ENCODE results near the gene CPS1. TPM values are rescaled to one million over a fixed set of nuclear protein-coding genes. Genes with fewer than 3 reads are reported as not detected.

CPS1 gene
- total and polyA plus RNA-seq, 2 donors (not counting 3 experiments of a cell fraction or from before 2014, with no cell fraction given), result 0.18 to 0.53 TPM

DNA sequence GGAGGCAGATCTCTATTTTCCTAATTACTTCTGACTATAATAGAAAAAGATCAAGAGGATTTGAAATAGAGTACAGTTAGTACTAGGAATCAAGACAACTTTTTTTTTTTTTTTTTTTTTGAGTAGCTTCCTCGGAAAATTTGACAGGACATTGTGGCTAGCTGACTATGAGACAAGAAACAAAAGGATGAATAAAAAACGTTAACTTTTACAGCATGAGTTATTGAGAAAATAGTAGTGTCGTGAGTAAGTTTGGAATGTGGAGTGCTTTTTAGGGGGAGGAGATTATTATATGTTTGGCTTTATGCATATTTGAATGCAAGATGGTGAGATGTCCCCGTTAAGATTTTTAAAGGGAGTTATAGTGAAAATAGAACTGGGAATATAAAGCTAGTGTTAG is 27.7 kb upstream of the CPS1 start:
- Histone ChIP-seq H3K4me3 (replicated peaks in 1 of 3; ENCODE audit: insufficient read depth in 1 of 3, low read depth in 1 of 3, low read length in 3 of 3) (no peak overlapping the region), H3K4me1 (ENCODE audit: control insufficient read depth, extremely low read depth, insufficient read depth, low read length) (no peaks in the 10 kb centered on the region), H3K79me2 (ENCODE audit: control insufficient read depth, insufficient read depth, low read length) (no peaks in the 10 kb centered on the region), H3K9me3 (replicated peaks; ENCODE audit: control insufficient read depth, insufficient read depth, low read length) (no peaks in the 10 kb centered on the region), H3K9ac (replicated peaks; ENCODE audit: extremely low read depth, insufficient read depth, low read length) (no peak overlapping the region), H3K27me3 (ENCODE audit: control insufficient read depth in 2 of 2, insufficient read depth in 2 of 2, low read length in 2 of 2) (no peaks in the 10 kb centered on the region), H3K4me2 (ENCODE audit: insufficient read depth, low read length) (no peak overlapping the region), H4K20me1 (replicated peaks; ENCODE audit: control insufficient read depth, extremely low read depth, insufficient read depth, low read length) (no peaks in the 10 kb centered on the region), H2AFZ (ENCODE audit: low read depth, low read length) (no peak overlapping the region), H3K9me1 (replicated peaks; ENCODE audit: control insufficient read depth, extremely low read depth, insufficient read depth, low read length) (no peaks in the 10 kb centered on the region), H3K27ac (ENCODE audit: insufficient read depth, low read depth, low read length) (no peak overlapping the region), H3K36me3 (ENCODE audit: control insufficient read depth in 2 of 2, extremely low read depth in 1 of 2, insufficient read depth in 2 of 2, low read length in 2 of 2) (no peaks in the 10 kb centered on the region)
- TF ChIP-seq, protein P1, sequence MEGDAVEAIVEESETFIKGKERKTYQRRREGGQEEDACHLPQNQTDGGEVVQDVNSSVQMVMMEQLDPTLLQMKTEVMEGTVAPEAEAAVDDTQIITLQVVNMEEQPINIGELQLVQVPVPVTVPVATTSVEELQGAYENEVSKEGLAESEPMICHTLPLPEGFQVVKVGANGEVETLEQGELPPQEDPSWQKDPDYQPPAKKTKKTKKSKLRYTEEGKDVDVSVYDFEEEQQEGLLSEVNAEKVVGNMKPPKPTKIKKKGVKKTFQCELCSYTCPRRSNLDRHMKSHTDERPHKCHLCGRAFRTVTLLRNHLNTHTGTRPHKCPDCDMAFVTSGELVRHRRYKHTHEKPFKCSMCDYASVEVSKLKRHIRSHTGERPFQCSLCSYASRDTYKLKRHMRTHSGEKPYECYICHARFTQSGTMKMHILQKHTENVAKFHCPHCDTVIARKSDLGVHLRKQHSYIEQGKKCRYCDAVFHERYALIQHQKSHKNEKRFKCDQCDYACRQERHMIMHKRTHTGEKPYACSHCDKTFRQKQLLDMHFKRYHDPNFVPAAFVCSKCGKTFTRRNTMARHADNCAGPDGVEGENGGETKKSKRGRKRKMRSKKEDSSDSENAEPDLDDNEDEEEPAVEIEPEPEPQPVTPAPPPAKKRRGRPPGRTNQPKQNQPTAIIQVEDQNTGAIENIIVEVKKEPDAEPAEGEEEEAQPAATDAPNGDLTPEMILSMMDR (IDR thresholded peaks at IDR 0.05; ENCODE audit: extremely low read depth in 1 of 2, insufficient read depth in 1 of 2, low read depth in 1 of 2, low read length in 2 of 2), result no peak
- TF ChIP-seq JUN (IDR thresholded peaks at IDR 0.05; ENCODE audit: borderline replicate concordance, insufficient read depth, insufficient read length, low read depth) (no peak), FOS (IDR thresholded peaks at IDR 0.05; ENCODE audit: borderline replicate concordance, insufficient read depth, low read length) (no peak)
- no TSS peak for BruUV-seq (replicated peaks)
- intact Hi-C loops (cut with micrococcal nuclease) (no loop called here), dilution Hi-C loops (cut with MboI; ENCODE audit: extremely low pct_ligation_motif_present, low sequenced_read_pairs) (no loop called here)
- ChIA-PET CTCF (interaction anchor here (0.7 to 1.5 kb wide), 3 partner anchors 24 to 1847 kb away, joined by 3 to 6 read pairs (median 4); no protein-coding TSS in a partner anchor), POLR2A (no interaction called here)
- FAIRE-seq (no peak), DNase-seq (ENCODE audit: low read depth, low spot score) (no peak)

DNA sequence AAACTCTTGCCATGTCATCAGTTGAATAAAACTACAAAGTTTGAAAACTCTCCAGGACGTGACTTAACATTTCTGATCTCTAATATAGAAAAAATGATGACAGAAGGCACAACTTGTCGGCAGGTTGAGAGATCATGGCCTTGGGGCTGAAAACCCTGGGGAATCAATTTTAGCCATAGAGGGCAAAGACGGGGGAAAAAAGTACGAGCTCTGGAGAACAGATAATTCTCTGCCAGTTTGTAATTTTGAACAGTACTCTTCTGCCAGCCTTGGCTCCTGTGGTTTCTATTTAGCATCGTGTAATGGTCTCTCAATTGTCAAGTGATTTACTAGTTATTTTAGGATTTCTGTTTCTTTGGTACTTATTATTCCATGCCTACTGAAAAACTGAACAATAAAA is 25.3 kb upstream of the CPS1 start:
- CTCF ChIA-PET, result interaction anchor here (1.2 kb wide), 1 partner anchor 28 kb away, joined by 3 read pairs; no protein-coding TSS in a partner anchor
- H3K4me2 ChIP-seq (ENCODE audit: insufficient read depth, low read length), result no peak overlapping the region
- no peaks in the 10 kb centered on the region for H3K9me3 ChIP-seq (replicated peaks; ENCODE audit: control insufficient read depth, insufficient read depth, low read length)
- H3K27me3 ChIP-seq (ENCODE audit: control insufficient read depth in 2 of 2, insufficient read depth in 2 of 2, low read length in 2 of 2), result no peaks in the 10 kb centered on the region
- H4K20me1 ChIP-seq (replicated peaks; ENCODE audit: control insufficient read depth, extremely low read depth, insufficient read depth, low read length), result no peaks in the 10 kb centered on the region
- H3K9me1 ChIP-seq (replicated peaks; ENCODE audit: control insufficient read depth, extremely low read depth, insufficient read depth, low read length), result no peaks in the 10 kb centered on the region
- FAIRE-seq (no peak), DNase-seq (ENCODE audit: low read depth, low spot score) (no peak)
- no peak overlapping the region for H3K4me3 ChIP-seq (replicated peaks in 1 of 3; ENCODE audit: insufficient read depth in 1 of 3, low read depth in 1 of 3, low read length in 3 of 3)
- BruUV-seq (replicated peaks), result no TSS peak
- H3K4me1 ChIP-seq (ENCODE audit: control insufficient read depth, extremely low read depth, insufficient read depth, low read length), result no peaks in the 10 kb centered on the region
- no peak overlapping the region for H2AFZ ChIP-seq (ENCODE audit: low read depth, low read length)
- no peaks in the 10 kb centered on the region for H3K79me2 ChIP-seq (ENCODE audit: control insufficient read depth, insufficient read depth, low read length)
- H3K27ac ChIP-seq (ENCODE audit: insufficient read depth, low read depth, low read length), result no peak overlapping the region
- dilution Hi-C loops (cut with MboI; ENCODE audit: extremely low pct_ligation_motif_present, low sequenced_read_pairs) (no loop called here), intact Hi-C loops (cut with micrococcal nuclease) (no loop called here)
- H3K36me3 ChIP-seq (ENCODE audit: control insufficient read depth in 2 of 2, extremely low read depth in 1 of 2, insufficient read depth in 2 of 2, low read length in 2 of 2), result no peaks in the 10 kb centered on the region
- TF ChIP-seq POLR2A (IDR thresholded peaks at IDR 0.05; ENCODE audit: low read depth, low read length) (no peak), EZH2 (IDR thresholded peaks at IDR 0.05; ENCODE audit: borderline replicate concordance, low read depth, low read length, severe bottlenecking) (no peak), MYC (IDR thresholded peaks at IDR 0.05; ENCODE audit: low read depth, low read length) (no peak), JUN (IDR thresholded peaks at IDR 0.05; ENCODE audit: borderline replicate concordance, insufficient read depth, insufficient read length, low read depth) (no peak), GATA2 (IDR thresholded peaks at IDR 0.05; ENCODE audit: insufficient read depth, insufficient read length, low read depth, low read length) (no peak)
- TF ChIP-seq, protein P2, sequence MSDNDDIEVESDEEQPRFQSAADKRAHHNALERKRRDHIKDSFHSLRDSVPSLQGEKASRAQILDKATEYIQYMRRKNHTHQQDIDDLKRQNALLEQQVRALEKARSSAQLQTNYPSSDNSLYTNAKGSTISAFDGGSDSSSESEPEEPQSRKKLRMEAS (IDR thresholded peaks at IDR 0.05; ENCODE audit: insufficient read depth, insufficient read length), result no peak
- POLR2A ChIA-PET, result no interaction called here
- no peak overlapping the region for H3K9ac ChIP-seq (replicated peaks; ENCODE audit: extremely low read depth, insufficient read depth, low read length)
